HG02943 (cell line): ENCODE results near the gene PARD3B.

ENCODE experiments used
- ATAC-seq: cut with Tn5 transposase; IDR thresholded peaks from one replicate; pipeline ENCODE4 v1.9.1; 2021; ENCODE audit warnings: mild to moderate bottlenecking, low read depth, moderate library complexity; ENCODE audit not compliant: unreplicated experiment

PARD3B gene, protein sequence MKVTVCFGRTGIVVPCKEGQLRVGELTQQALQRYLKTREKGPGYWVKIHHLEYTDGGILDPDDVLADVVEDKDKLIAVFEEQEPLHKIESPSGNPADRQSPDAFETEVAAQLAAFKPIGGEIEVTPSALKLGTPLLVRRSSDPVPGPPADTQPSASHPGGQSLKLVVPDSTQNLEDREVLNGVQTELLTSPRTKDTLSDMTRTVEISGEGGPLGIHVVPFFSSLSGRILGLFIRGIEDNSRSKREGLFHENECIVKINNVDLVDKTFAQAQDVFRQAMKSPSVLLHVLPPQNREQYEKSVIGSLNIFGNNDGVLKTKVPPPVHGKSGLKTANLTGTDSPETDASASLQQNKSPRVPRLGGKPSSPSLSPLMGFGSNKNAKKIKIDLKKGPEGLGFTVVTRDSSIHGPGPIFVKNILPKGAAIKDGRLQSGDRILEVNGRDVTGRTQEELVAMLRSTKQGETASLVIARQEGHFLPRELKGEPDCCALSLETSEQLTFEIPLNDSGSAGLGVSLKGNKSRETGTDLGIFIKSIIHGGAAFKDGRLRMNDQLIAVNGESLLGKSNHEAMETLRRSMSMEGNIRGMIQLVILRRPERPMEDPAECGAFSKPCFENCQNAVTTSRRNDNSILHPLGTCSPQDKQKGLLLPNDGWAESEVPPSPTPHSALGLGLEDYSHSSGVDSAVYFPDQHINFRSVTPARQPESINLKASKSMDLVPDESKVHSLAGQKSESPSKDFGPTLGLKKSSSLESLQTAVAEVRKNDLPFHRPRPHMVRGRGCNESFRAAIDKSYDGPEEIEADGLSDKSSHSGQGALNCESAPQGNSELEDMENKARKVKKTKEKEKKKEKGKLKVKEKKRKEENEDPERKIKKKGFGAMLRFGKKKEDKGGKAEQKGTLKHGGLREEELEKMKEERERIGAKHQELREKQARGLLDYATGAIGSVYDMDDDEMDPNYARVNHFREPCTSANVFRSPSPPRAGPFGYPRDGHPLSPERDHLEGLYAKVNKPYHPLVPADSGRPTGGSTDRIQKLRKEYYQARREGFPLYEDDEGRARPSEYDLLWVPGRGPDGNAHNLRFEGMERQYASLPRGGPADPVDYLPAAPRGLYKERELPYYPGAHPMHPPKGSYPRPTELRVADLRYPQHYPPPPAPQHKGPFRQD (N-terminal part only)

DNA sequence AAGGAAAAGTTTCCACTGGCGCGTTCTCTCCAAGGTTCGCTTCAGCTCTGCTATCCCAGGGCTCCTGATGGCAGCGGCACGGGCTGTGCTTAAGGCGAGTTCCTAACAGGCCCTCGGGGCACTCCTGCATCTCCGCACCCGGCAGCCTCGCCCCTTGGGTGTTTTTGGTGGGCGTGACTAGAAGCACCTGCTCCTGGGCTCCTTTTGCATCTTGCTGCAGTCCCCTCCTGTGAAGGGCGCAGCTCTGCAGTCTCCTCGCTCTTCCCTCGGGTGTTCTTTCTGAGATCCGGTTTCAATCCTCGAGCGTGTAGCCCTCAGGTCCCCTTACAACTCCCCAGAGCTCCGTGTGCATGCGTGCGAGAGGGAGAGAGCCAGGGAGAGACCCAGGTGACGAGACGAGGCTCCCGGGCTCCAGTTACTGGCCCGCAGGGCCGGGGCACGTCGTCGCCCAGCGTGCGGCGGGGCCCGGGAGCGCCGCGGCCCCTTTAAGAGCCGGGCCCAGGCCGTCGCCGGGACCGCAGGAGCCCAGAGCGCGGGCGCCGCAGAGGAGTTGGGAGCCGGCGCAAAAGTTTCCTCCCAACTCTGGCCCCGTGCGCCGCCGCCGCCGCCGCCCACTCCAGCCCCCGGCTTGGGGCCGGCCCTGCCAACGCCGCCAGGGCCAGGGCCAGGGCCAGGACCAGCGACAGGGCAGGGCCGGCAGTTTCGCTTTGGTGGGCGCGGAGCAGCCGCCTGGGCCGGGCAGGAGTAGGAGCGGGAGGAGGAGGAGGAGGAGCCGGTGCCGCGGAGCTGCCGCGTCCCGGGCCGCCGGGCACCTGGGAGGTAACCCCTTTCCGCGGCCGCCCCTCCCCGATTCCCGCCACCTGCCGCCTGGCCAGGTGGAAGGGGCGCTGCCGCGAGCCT lies at the start of gene PARD3B:
Gene PARD3B (plus strand): TSS at position 515 of the 900 bp plus-strand sequence. CDS start 525 bp downstream, outside the sequence.
- ATAC-seq, result peak; percentile 64

DNA sequence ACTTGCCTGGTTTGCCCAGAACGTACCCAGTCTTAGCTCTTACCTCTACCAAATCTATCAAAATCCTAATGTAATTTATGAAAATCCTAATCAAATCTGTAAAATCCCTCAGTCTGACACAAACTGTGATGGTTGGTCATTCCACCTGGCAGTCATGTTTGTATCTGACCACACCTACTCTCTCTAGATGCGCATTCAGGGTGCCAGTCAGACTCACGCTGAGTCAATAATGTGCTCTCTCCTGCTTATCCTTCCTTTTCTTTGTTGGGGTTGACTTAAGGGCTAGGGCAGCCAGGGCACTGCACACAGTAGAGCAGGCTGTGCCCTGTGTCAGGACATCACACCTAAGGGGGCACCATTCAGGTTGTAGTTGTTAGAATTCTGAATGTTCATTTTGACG lies 48.5 kb upstream of the PARD3B start:
- no peak for ATAC-seq

DNA sequence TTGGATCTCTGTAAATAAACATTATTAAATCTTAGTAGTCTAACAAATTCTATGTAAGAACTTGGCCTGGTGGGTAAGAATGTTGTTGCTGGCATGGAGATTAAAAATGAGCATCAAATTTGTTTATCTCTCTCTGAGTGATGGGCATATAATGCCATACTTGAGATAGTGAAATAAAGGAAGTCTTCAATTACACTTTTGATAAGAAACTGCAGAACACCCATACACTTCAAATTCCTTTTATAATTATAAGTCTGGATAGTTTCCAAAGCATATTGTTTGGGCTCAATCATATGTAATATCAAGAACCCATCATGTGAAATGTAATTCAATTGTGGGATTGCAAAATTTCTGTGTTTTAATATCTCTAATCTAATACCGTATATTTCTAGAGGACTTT lies 47.4 kb upstream of the PARD3B start:
- ATAC-seq, result no peak

DNA sequence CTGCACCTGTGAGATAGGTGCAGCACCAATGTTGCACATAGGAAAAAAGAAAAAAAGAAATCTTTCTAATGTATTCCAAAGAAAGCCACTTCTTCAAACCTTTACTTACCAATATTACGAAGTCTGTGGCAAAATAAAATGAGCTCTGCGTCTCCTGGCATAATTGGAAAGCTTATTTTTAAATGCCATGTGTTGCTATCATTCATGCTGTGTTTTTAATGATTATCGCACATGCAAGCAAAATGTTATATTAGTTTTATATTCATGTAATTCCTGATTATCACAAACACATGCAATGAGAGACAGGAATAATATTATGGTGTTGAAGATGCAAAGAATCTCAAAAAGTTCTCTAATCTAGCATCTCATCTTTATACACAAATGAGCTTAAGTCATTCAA lies 47.0 kb upstream of the PARD3B start:
- ATAC-seq, result no peak

DNA sequence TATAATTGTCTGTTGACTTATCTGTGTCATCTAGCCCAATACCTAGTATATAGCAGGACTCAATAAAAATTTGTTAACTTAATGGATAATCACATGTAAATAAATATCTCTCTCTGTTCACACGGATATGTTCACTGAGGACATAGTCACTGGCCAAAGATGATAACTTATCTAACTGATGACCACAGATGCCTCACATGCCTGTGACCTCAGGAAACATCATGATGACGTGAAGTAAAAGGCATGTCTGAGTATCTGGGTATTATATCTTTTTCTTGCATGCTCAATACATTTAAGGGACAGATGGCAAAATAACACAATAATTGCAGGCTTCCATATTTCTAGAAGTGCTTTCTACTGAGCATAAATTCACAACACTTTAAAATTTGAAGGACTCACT lies 41.4 kb upstream of the PARD3B start:
- no peak for ATAC-seq

DNA sequence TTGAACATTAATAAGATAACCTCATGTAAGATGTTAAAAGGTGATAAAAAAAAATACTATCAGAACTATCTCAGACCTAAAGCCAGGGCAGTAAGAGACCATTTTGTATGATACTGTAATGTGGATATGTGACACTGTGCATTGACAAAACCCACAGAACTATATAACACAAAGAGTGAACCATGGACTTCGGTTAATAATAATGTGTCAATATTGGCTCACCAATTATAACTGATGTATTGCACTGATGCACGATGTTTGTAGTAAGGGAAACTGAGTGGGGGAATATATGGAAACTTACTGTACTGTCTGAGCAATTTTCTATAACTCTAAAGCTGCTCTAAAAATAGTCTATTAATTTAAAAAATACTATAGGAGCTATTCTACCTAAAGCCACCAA lies 40.7 kb upstream of the PARD3B start:
- no peak for ATAC-seq

DNA sequence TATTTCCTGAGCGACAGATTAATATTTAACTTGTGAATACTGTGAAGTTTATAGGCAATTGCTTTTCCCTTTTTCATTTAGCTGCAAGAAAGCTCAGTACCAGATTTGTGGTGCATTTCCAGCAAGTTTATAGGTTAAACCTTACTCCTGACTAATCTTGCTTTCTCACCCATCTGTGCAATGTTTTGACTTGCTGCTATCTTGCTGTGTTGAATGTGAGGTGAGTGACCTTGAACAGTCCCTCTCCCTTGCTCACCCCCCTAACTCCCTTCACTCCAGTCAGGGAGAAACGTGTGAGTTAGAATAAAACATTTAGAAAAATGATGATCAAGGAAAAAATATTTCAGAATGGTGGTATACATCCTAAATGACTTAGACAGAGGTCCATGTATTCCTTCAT lies 39.8 kb upstream of the PARD3B start:
- ATAC-seq, result no peak

DNA sequence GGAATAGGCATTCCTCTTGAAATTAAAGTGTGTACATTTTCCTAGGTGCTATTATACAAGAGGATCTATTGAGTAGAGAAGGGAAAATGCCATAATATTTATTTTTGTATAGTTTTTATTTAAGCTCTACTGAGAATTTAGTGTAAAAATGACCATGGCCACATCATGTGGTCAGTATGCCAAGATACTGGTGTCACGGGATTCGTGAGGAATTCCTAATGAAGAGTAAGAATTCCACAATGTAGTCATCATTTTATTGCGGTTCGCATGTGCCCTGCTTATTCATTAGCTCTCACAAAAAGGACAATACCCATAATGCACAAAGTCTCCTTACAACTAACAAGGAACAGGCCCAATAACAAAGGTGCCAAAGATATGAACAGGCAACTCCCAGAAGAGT lies 39.3 kb upstream of the PARD3B start:
- ATAC-seq, result no peak

DNA sequence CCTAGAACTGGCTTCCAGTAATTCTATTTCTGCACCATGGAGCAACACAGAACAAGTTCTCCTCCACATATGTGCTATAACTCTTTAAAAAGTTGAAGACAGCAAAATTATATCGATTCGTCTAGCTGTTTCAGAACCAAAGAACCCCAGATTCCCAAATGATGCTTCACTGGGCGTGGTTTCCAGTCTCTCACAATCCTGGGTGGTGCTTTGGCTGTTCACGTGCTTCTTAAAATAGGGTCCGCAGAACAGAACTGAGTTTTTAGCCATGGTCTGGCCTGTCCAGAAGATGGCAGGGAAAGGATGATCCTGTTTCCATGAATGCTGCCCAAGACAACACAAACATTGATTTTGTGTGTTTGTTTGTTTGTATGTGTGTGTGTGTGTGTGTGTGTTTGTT lies 37.6 kb upstream of the PARD3B start:
- no peak for ATAC-seq

DNA sequence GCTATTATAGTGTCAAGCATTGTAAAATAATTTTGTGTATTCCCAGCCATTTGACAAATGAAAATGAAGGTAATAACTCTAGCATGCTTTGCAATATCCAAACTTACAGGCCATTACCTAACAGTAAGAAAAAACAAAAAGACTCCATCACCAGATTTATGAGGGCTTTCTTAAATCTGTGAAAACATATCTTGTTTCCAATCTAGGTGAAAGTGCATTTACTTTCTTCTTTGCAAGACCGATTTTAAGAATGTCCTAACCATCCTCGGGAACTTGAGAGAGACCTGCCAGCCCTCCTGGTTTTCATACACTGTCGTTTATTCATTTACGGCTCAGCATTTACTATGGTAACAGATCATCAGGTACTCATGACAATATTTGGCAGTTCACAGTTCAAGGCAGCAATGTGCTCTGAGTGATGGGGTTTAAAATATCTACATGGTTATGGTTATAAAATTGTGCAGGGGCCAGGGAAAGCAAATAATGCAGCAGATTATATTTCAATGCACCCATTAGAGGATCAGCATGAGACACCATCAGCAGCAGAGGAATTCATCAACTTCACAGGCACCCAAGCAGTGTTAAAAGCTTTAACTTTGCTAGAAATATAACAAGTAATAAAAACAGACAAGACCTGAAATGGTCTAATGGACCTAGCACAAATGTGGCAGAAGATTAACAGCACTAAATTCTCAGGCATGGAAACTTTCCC lies 34.4 kb upstream of the PARD3B start:
- ATAC-seq, result no peak

DNA sequence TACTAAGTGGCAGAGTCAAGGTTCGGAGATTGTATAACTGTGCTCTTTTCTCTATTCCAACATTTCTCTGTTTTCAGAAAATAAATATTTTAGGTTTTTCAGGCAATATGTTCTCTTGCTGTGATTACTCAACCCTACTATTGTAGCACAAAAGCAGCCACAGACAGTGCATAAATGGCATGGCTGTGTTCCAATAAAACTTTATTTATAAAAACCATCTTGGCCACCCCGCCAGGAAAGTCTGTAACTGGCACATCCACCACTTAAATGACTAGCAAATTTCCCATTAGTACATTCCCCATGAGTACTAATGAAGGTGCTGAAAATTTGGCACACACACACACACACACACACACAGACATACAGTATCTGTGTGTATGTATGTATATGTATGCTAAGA lies 30.8 kb upstream of the PARD3B start:
- no peak for ATAC-seq

DNA sequence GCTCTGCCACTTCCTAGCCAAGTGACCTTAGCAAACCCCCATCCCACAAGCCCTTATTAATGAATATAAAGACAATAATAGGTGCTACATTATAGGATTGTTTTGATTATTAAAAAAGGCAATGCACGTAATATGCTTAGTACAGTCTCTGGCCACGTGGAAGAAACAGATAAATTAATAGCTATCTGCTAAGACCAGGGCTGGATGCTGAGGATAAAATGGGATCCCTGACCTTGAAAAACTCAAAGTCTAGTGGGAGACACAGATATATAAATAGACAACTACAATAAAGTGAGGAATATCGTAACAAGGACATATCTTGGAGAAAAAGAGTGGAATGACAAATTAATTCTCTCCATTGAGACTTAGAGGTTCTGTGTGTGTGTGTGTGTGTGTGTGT lies 29.9 kb upstream of the PARD3B start:
- ATAC-seq, result no peak

DNA sequence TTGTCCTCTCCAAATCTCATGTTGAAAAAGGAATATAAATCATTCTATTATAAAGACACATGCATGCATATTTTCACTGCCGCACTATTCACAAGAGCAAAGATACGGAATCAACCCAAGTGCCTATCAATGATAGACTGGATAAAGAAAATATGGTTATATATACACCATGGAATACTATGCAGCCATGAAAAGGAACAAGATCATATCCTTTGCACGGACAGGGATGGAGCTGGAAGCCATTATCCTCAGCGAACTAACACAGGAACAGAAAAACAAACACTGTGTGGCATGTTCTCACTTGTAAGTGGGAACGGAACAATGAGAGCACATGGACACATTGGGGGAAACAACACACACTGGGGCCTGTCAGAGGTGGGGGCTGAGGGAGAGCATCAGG lies 28.1 kb upstream of the PARD3B start:
- ATAC-seq, result no peak

DNA sequence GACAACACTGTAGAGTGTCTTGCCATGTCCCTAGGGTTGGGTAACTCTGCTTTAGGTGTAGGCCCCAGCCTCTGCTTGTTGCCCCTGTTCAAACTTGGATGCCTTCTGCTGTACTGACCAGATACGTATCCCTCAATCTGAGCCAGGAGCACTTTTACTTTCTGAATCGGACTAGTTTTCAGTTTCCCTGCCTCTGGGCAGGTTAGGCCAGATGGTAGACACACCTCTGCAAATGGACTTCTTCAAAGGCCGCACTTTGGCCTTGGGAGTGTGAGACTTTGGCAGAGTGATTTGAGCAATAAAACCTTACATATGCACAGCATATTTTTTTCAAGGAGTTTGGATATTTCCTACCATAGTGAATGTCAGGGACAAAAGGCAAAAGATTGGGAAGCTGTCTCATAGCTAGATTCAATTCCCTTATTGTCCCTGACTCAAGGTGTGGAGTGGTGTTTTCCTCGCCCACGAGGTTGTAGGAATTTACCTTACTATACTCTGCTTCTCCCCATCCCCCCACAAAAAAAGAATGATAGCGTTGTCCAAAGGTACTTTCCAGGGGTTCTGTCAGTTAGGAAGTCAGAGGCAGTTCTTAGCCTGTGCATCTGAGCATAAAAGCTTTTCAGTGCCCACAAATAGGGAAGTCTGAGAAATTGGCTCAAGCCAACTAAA lies 15.3 kb upstream of the PARD3B start:
- no peak for ATAC-seq

DNA sequence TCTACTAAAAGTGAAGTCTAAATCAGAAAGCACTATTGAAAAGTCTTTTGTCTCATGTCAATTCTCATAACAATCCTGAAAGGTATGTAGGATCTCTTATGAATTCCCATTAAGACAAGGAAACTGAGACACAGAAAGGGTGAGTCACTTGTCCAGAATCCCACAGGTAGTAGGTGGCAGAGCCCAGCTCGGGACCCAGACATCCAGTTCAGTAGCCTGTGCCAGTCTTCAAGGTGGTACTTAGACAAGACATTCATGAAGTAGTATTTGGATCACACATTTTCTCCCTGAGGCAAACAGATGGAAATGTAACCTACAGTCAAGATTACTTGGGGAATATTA lies 14.8 kb upstream of the PARD3B start:
- no peak for ATAC-seq

DNA sequence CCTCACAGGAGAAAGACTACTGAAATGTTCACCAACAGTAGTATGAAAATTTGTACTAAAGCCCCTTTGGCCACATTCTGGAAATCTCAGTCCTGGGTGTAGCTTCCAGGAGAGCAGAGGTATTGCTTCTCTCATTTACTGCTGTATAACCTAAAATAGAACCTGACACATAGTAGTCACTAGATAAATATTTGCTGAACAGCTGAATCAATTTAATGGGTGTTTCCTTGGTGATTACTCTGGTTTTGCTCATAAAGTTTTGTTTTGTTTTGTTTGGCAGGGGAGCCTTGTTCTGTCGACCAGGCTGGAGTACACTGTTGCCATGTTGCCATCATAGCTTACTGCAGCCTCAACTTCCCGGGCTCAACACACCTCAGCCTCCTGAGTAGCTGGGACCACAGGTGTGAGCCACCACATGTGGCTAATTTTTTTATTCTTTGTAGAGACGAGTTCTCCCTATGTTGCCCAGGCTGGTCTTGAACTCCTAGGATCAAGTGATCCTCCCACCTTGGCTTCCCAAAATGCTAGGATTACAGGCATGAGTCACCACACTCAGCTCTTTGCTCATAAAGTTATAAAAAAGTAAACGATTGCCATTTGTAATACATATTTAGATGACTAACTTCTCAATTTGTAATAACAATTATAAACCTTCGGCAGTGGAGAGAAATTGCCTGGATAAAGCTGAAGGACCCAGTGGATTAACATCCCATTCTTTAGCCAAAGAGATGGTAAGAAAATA lies 11.5 kb upstream of the PARD3B start:
- ATAC-seq, result no peak

DNA sequence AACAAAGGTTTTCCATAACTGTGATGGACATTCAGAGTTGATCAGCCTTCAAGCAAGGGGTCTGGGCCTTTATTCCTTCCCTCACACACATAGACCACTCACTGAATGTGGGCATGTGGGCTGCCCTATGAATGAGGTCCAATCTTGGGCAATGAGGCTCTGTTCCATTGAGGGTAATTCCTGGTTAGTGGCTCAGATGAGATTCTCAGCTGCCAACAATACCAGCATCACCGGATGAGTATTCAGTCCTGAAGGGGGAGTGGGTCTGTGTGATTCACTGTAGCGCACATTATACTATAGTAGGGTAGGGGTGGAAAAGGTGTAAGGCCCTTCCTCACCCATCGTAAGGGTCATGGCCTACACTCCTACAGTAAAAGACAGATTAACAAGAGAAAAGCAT lies 9.9 kb upstream of the PARD3B start:
- ATAC-seq, result no peak

DNA sequence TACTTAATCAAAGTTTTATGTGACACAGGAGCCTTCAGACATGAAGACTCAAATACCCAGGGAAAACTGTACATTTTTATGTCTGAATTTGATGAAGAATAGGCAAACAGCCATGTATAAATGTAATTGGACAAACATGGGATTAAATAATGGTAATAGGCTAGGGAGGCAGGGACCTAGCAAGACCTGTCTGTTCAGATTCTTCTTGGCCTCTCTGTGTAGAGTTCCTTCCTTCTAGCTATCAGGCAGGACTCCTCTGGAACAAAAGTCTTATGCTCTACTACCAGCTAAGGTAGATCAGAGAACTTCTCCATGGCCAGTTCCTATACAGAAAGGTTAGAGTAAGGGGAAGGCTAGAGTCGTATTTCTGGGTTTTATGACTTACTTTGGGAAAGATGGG lies 9.5 kb upstream of the PARD3B start:
- no peak for ATAC-seq
